ENCODE results near the gene UBE2E2.

UBE2E2 gene

DNA sequence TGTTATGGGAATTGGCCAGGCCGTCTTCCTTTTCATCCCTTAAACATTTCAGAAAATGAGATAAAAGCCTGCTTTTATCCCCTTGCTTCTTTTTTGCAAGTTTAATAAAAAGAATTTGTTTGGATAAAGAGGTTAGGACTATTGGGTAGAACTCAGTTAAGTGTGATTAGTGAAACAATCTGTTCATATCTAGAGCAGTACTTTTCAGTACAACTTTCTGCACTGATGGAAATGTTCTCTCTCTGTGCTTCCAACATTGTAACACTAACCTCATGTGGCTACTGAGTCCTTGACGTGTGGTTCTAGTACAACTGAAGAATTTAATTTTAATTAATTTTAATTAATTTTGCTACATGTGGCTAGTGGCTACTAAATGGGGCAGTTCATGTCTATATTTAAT lies 246.9 kb downstream of the UBE2E2 start:
- DNase-seq, result no peak

DNA sequence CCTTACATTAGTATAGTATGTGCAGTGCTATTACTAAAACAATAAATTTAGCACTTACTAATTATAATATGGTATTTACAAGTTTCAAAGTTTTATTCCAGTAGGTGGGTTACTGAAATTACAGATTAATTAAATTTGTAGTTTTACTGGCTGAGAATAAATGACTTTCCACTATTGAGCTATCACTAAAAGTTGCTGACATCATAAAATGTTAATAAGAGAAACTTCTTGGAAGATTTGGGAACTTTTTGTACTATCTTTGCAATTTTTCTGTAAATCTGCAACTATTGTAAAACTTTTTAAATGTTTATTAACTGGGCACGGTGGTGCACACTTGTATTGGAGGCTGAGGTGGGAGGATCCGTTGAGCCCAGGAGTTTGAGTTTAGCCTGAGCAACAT lies 247.7 kb downstream of the UBE2E2 start:
- DNase-seq, result no peak

DNA sequence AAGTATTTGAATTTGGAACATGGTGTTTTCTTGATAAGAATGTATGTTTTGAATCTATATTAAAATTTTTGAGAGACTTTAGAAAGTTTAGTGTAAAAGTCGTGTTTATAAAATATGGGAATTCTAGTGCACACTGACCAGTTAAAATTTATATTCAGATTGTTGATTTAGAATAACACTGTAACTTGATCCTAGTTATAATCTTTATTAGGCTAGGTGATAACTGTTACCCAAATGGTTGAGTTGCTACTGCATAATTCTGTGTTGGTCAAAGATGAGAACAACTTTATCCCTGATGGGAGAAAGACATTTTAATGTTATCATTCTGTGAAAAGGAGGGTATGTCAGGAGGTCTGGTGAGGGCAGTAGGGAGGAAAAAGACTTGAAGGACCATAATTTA lies 249.3 kb downstream of the UBE2E2 start:
- DNase-seq, result no peak

DNA sequence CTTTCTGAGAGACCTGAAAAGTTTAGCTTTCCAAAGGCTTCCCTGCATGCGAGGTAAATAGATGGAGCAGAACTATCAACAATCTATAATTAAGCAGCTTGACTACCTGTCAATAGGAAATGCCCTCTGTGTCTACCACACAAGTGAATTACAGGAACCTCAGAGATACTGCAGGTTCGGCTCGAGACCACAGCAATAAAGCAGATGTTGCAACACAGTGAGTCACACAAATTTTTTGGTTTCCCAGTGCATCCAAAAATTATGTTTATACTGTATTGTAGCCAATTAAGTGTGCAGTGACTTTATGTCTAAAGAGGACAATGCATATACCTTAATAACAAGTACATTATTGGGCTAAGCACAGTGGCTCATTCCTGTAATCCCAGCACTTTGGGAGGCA lies 252.0 kb downstream of the UBE2E2 start:
- no peak for DNase-seq

DNA sequence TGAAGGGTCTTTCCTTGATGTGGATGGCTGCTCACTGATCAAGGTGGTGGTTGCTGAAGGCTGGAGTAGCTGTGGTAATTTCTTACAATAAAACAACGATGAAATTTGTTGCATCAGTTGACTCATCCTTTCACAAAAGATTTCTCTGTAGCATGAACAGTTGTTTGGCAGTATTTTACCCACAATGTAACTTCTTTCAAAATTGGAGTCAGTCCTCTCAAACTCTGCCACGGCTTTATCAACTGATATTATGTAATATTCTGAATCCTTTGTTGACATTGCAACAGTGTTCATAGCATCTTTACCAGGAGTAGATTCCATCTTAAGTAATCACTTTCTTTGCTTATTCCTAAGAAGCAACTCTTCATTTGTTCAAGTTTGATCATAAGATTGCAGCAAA lies 252.6 kb downstream of the UBE2E2 start:
- no peak for DNase-seq

DNA sequence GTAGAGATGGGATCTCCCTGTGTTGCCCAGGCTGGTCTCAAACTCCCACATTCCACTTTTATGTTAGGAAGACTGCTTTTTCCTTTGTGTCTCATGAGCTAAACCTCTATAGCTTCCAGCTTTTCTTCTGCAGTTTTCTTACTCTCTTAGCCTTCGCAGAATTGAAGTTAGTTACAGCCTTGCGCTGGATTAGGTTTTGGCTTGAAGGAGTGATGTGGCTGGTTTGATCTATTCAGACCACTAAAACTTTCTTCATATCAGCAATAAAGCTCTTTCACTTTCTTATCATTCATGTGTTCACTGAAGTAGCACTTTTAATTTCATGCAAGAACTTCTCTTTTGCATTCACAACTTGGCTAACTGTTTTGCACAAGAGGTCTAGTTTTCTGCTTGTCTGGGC lies 254.6 kb downstream of the UBE2E2 start:
- DNase-seq, result no peak

DNA sequence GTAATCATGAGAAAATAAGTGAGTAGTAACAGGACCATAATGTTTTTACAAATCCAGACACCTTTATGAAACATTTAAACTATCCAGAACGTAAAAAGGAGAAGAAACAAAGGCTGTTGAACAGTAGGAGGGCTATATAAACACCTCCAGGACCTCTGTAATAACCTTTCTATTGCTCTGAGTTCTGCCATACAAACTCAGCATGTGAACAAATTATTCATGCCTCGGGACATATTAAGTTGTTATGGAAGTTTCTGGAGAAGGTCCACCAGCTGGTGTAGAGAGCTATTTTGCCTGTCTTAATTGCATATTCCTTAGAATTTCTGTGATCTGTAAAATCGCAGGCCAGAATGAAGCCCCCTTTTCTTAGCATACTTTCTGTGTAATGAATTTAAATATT lies 256.3 kb downstream of the UBE2E2 start:
- no peak for DNase-seq

DNA sequence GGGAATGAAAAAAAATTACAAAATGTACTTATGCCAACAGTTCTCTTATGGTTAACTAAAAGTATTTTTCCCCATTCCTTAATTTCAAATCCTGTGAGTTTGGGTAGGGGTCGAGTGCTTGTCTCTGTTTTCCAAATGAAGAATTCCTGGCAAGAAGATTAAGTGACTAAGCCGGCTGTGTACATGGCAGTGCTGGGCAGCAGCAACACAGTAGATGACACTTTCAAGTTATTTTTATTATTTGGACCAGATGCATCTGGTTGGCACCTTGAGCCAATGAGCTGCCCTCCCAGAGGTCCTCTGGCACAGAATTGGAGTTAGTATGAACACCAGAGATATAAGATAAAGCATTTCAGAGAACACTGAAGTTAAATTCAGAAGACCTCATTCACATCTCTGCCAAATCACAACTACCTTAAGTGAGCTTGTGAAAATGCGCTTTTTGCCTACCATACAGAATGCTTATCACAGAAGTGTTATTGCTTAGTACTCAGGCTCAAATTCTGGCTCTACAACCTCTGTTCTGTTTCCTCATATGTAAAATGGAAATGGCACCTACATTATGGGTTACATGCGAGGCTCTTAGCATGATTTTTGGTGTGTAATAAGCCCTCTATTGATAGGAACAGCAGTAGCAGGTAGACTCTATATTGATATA lies 256.9 kb downstream of the UBE2E2 start:
- DNase-seq, result no peak

DNA sequence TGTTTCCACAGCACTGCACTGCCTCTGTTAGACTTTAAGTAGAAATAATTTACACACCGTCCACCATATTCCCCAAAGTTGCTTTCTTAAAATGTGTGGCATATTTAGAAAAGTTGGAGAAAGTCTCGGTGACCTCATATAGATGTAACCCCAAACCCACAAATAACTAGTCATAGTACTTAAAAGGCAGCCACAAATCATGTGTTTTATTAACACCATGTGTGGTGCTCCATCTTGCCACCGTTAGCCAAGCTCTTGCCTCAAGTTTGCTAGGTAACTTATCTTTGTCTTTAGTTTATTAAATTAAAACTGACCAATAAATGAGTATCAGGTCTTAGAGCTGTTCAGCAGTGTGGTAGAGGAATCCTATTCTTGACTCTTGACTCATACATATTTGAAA lies 257.9 kb downstream of the UBE2E2 start:
- DNase-seq, result no peak

DNA sequence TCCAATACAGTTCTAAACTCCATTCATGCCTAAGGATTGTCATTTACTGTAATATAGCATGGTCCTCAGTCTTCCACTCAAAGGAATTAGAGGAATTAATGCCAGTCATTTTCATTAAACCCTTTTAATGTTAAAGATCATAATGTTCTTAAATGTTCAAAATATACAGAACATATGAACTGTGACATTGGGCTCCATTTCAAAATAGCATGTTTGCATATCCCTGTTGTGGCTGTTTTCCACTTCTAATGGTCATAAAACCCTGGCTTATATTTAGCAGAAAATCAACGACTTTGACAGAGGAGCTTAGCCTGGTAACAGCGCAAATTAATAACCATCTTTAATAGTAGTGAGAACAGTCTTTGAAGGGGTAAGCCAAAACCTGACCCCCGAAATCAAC lies 260.7 kb downstream of the UBE2E2 start:
- DNase-seq, result no peak

DNA sequence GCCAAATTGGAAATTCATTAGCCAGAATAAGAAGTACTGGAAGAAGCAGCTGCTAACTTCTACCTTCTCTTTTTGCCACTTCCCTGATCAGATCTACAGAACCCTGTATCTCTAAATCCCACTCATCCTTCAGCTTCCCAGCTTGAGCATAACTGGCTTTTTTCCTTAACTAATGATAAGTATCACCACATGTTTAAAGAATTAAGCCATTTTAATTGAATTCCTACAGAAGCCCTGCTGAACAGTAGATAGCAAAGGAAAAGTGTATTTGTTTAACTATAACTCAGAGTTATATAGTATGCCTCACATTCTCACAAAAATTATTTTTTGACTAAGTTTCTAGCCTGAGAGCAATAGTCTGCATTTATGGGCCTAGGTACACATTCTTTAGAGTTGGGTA lies 262.4 kb downstream of the UBE2E2 start:
- no peak for DNase-seq

DNA sequence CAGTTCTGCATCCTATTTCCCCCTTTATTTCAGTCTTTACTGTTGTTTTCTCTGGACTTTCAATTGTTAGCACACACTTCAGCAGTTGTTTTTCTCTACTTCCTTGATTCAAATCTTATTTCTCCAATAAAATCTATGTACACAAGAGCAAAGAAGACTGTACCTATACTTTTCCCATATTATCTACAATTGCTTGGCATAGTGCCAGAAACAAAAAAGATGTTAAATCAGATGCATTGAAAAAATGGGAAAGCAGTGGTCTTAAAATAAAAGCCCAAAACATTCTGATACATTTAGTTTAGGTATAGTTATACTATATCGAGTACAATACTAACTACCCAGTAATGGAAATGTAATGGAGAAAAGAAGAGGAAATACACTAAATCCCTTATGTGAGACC lies 265.1 kb downstream of the UBE2E2 start:
- DNase-seq, result no peak

DNA sequence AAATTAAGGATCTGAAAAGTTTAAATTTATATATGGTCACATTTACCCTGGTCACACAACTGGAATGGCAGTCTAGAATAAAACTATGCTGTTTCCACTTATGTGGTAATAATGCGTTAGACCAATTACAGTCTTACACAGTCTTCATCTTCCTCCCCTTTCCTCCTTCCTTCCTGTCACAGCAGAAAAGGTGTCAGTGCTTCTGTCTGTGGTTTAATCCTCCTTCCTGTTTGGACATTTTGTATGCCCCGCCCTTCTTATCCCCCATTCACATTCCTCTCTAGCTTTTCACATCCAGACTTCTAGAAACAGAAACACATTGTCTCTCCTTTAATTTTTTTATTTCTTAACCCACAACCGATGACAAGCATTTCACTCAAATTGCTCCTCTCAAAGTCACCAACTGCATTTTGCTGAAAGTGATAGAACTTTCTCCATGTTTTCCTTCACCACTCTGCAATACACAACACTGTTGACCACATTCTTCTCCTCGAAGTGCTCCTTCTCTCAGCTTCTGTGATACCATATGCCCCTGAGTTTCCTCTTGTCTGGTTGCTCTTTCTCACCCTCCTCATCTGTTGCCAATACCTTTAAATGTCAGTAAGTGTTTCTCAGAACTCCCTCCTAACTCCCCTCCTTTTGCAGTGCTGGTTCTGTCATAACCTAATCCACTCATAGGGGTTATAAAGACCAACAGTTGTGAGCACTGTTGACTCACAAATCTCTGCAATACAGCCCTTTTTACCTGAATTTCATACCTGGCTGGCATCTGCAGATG lies 271.6 kb downstream of the UBE2E2 start:
- DNase-seq, result no peak

DNA sequence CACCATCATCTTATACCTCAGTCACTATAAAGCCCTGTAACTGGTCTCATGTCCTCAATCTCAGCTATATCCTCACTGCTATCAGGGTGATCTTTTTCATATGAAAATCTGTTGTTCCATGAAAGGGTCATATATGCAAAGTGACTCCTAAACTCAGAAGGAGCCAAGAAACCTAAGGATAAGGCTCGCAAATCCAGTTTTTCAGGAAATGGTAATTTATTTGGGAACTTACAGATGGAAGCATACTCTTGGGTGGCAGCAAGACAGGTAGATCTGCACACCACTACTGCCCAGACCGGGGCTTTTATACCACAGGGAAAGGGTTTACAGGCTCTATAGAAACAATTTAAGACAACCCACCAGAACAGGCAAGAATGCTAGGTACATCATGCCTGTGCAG lies 272.3 kb downstream of the UBE2E2 start:
- DNase-seq, result no peak

DNA sequence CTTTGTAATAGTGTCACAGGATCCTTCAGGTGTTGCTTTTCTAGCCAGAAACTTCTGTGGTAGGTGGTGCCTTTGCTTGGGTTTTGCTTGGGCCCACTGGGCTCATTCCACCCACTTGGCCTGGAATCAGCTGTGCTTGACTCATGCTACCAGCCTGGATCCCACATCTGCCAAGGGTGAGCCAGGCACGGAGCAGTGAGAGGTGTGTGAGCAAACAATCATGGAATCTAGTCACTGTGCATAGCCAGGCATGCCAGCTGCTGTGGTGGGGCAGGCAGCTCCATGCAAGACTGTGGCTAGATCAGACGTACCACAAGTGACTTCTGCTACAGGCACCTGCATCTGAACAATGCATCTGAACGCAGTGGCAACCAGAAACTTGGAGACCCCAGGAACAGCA lies 275.9 kb downstream of the UBE2E2 start:
- no peak for DNase-seq

DNA sequence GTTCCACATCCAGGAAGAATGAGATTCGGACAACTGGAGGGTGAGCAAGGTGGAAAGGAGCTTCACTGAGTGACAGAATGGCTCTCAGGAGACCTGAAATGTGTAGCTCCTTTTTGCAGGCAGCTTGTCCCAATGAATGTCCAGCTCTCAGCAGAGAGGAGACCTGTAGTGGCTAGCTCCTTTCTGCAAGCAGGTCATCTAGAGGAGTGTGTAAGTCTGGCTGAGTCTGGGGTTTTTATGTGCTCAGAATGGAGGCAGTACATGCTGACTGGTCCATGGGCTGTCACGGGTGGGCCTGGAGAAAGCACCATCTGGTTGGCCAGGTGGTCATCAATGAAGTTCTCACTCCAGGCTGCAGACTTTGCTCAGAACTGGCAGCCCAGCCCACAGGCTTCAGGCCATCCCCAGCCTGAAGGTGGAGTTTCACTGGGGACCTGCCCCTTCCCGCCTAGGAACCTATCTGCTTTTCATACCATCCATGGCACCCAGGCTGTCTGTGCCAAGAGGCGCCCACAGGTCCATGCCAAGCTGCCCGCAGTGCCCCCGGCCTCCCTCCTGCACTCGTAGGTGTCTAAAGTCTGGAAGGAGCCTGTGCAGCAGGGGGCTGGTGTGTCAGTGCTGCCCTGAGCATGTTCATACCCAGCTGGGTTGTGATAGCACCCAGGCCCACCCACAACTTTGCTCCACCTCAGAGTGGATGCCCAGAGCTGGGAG lies 276.6 kb downstream of the UBE2E2 start:
- no peak for DNase-seq

DNA sequence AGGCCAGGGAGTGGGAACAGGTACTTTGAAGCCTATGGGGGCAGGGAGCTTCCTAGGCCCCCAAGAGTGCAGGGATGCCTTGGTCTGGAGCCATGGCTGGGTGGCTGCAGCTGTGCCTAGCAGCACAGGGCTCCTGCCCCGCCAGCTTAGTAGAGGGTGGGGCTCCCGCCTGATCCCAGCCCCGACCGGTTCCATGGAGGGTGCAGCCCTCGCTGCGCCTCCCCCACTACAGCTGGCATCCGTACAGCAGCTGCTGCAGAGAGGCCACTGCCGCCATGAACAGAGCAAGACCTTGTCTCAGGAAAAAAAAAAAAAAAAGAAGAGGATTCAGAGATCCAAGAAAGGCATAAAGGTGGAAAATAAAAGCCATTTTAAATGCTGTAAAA lies 277.2 kb downstream of the UBE2E2 start:
- DNase-seq, result no peak

DNA sequence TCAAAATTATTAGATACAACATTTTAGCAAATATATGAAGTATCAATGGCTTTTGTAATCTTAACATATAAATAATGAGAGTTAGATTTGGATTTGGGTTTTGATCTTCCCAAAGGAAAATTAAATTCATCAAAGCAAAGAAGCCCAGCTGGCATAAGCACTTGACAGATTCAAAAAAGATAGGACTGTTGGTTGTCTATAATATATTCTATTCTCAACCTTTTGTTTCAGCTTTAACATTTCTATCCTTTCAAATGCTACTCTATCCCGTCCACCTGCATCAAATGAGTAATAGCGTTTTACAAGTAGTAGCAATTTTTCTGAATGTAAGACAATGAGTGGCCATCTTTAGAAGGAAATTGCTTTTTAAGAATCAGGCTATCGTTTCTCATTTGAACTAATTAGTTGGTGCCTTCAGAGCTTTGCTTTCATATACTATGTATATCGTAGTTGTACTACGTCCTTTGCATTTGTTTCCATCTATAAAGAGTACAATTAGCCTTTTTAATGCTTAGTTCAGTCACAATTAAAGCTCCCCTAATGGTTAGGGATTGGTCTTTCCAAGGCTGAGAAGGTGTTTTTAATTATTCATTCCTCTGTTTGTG lies 278.0 kb downstream of the UBE2E2 start:
- no peak for DNase-seq

DNA sequence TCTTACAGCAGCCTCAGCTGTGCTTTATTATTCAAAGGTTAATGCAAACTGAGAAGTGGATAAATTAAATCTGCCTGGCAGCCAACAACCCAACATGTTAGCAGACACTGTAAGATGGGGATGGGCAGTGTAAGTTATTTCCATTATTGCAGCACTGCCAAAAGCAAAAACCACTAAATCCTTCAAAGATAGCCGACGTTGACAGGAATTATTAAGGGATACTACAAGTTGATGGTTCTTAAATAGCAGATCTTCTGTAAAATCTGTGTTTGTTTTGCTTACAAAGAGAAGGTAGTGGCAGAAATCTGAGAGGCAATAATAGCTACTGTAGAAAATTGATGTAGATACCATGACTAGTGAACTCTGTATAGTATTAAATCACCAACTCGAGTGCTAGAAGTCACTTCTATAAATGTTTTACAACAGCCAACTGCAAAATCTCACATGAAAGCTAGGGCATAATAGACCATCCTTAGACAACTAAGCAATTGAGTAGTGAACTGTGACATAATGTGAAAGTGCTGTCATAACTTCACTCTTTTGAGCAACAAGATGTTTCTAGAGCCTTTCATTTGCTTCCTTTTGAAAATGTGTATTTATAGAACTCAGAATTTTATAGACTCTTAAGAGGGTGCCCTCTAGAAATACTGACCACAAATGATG lies 278.6 kb downstream of the UBE2E2 start:
- no peak for DNase-seq

DNA sequence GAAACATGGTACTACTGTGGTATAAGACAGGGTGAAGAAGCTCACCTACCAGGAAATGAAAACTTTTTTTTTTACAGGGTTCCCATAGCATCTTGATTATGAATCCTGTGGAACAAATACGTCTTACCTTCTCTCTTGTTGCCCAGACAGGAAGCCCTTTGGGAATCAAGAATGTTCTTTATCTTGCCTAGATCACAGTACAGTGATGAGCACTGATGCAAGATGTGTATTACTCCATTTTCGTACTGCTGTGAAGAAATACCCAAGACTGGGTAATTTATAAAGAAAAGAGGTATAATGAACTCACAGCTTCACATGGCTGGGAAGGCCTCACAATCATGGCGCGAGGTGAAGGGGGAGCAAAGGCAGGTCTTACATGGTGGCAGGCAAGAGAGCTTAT lies 281.3 kb downstream of the UBE2E2 start:
- DNase-seq, result no peak

DNA sequence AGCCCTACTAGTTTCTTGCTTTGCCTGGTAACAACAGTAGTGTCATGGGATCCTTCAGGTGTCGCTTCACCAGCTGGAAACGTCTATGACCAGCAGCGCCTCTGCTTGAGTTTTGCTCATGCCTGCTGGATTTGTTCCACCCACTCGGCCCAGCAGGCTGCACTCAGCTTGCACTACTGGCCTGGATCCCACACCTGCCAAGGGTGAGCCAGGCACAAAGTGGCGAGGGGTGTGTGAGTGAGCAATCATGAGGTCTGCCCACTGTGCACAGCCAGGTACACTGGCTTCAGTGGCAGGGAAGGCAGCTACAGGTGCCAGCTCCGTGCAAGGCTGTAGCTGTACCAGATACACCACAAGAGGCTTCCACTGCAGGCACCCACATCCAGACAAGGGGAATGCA lies 282.8 kb downstream of the UBE2E2 start:
- no peak for DNase-seq

DNA sequence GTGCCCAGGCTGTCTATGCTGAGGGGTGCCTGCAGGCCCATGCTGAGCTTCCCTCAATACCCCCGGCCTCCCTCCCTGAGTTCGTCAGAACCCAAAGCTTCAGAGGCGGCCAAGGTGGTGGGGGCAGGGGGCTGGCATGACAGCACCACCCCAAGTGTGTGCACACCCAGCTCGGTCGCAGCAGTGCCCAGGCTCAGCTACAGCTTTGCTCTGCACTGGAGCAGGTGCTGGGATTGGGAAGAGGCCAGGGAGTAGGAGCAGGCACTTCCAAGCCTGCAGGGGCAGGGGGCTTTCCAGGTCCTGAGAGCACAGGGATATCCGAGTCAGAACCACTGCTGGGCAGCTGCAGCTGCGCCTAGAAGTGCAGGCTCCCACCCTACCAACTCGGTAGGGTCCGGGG lies 283.9 kb downstream of the UBE2E2 start:
- DNase-seq, result no peak

DNA sequence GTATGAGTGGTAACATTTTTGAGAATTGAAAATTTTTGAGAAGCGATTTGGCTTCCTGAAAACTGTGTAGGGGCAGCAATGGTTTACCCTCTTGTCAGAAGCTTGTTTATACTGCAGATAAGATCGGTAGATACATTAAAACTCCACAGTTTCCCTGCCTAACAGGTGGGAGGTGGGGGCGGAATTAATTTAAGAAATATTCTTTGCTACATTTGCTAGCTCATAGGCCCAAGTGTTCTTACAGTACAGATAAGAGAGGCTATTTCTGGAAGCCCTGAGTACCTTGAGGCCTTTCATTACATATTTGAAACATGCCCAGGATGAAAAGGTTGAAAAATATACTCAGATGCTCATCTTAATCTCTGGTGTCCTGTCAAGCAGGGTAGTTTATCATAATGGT lies 285.5 kb downstream of the UBE2E2 start:
- no peak for DNase-seq
